22Rv1 (cell line): ENCODE data around the gene NIN.

Source experiments
- H3K27ac ChIP-seq: fragments of 450-650 bp; 2 replicates; pipeline ENCODE4 v1.5.1; 2017
- CTCF ChIP-seq: fragments of 450-650 bp; IDR thresholded peaks from 2 replicates; pipeline ENCODE4 v1.5.1; 2017; ENCODE audit warnings: mild to moderate bottlenecking
- ZFX ChIP-seq: fragments of 450-650 bp; IDR thresholded peaks from 2 replicates; pipeline ENCODE4 v1.6.1; 2017; ENCODE audit warnings: antibody characterized with exemption, borderline replicate concordance

Gene NIN

GRCh38 chr14:50839048-50839447 lies 8.1 kb upstream of the NIN start:
- H3K27ac ChIP-seq, result no peak overlapping the region
- TF ChIP-seq CTCF (no peak), ZFX (no peak)

- no peak overlapping the region for H3K27ac ChIP-seq
- TF ChIP-seq ZFX (no peak), CTCF (no peak)
Measured at GRCh38 chr14:50837850-50838470, 7.0 kb upstream of the NIN start.

- no peak for TF ChIP-seq CTCF
- no peak for TF ChIP-seq ZFX
Measured at GRCh38 chr14:50837271-50837670, 6.3 kb upstream of the NIN start.

GRCh38 chr14:50836515-50836914 lies 5.6 kb upstream of the NIN start:
- TF ChIP-seq CTCF (no peak), ZFX (no peak)
- no peak overlapping the region for H3K27ac ChIP-seq

More at GRCh38 chr14:50837271-50837670, 6.3 kb upstream of the NIN start:
- no peak overlapping the region for H3K27ac ChIP-seq

GRCh38 chr14:50835280-50835679 lies 4.3 kb upstream of the NIN start:
- TF ChIP-seq ZFX (no peak), CTCF (no peak)
- no peak overlapping the region for H3K27ac ChIP-seq

- no peak overlapping the region for H3K27ac ChIP-seq
- TF ChIP-seq ZFX (no peak), CTCF (no peak)
Measured at GRCh38 chr14:50834802-50835276, 3.9 kb upstream of the NIN start.

- no peak for TF ChIP-seq ZFX
- TF ChIP-seq CTCF, result no peak
Measured at GRCh38 chr14:50832935-50833630, 2.1 kb upstream of the NIN start.

More at GRCh38 chr14:50832935-50833630, 2.1 kb upstream of the NIN start:
- no peak overlapping the region for H3K27ac ChIP-seq
